Measurements from ENCODE around the gene AARSD1.
"Not testable (repeated sequence)": the region's sequence is repeated elsewhere in the genome, so short reads cannot be mapped to it uniquely, and the experiment has no call there.

AARSD1 gene

GRCh38 chr17:42964161-42964932, at the start of gene AARSD1:
TSS of gene AARSD1 (minus strand) at chr17:42964454. CDS start at chr17:42964440, 14 bp downstream.
- peak; percentile 82 for DNase-seq (ENCODE audit: extremely low read depth, low read depth)
- no peak for TF ChIP-seq CTCF (IDR thresholded peaks at IDR 0.05; ENCODE audit: low read depth, low read length)

- DNase-seq (ENCODE audit: extremely low read depth, low read depth): no peak
- TF ChIP-seq CTCF (IDR thresholded peaks at IDR 0.05; ENCODE audit: low read depth, low read length): no peak
These were observed 49.0 kb upstream of the AARSD1 start for GRCh38 chr17:43013296-43013695.

GRCh38 chr17:43011728-43012472, 47.6 kb upstream of the AARSD1 start:
- TF ChIP-seq CTCF (IDR thresholded peaks at IDR 0.05; ENCODE audit: low read depth, low read length): no peak
- DNase-seq (ENCODE audit: extremely low read depth, low read depth): no peak

- no peak for DNase-seq (ENCODE audit: extremely low read depth, low read depth)
- no peak for TF ChIP-seq CTCF (IDR thresholded peaks at IDR 0.05; ENCODE audit: low read depth, low read length)
These were observed 46.5 kb upstream of the AARSD1 start for GRCh38 chr17:43010667-43011308.

- DNase-seq (ENCODE audit: extremely low read depth, low read depth): peak; percentile 63
- TF ChIP-seq CTCF (IDR thresholded peaks at IDR 0.05; ENCODE audit: low read depth, low read length): peak; percentile 32
These were observed 42.6 kb upstream of the AARSD1 start, which contains the start of gene IFI35 for GRCh38 chr17:43006639-43007551. TSS of gene IFI35 (plus strand) at chr17:43006784. CDS start at chr17:43006948, 164 bp downstream.

GRCh38 chr17:43003542-43004172, 39.4 kb upstream of the AARSD1 start:
- TF ChIP-seq CTCF (IDR thresholded peaks at IDR 0.05; ENCODE audit: low read depth, low read length): no peak
- no peak for DNase-seq (ENCODE audit: extremely low read depth, low read depth)

GRCh38 chr17:43000894-43001293, 36.6 kb upstream of the AARSD1 start:
- DNase-seq (ENCODE audit: extremely low read depth, low read depth): not testable (repeated sequence)

All from AG09319 (cell line).